ENCODE measurements around the gene DUSP7.
A peak's percentile ranks its signal among the peaks of the same experiment; 100 is the strongest.

DUSP7 gene

DNA sequence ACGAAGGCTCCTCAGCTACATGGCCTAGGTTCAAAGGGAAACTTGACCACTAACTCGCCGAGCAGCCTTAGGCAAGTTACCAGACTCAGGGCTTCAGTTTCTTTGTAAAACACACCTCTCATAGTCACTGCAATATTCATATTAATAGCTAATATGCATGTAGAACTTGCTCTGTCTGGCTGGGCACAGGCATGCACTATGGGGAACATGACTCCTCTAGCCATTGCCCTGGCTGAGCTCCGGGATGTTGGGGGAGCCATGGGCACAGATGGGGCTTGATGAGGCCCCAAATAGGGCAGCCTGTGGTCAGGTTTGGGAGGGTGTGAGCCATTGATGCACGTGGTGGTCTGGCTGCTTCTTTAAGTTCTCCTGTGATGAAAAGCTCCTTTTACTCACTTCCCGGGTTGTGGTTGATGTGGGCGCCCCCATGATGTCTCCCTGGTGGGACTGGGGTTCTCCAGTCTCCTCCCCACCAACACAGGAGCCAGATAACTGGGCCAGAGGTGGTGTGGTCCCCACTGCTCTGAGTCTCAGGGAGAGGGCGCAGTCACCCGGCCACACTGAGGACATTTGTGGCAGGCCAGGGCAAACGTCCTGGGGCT is 29.4 kb upstream of the DUSP7 start:
- H3K27ac ChIP-seq, result no peak overlapping the region
- TF ChIP-seq, protein P1, sequence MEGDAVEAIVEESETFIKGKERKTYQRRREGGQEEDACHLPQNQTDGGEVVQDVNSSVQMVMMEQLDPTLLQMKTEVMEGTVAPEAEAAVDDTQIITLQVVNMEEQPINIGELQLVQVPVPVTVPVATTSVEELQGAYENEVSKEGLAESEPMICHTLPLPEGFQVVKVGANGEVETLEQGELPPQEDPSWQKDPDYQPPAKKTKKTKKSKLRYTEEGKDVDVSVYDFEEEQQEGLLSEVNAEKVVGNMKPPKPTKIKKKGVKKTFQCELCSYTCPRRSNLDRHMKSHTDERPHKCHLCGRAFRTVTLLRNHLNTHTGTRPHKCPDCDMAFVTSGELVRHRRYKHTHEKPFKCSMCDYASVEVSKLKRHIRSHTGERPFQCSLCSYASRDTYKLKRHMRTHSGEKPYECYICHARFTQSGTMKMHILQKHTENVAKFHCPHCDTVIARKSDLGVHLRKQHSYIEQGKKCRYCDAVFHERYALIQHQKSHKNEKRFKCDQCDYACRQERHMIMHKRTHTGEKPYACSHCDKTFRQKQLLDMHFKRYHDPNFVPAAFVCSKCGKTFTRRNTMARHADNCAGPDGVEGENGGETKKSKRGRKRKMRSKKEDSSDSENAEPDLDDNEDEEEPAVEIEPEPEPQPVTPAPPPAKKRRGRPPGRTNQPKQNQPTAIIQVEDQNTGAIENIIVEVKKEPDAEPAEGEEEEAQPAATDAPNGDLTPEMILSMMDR (IDR thresholded peaks at IDR 0.05), result no peak
- TF ChIP-seq ZFX (IDR thresholded peaks at IDR 0.05; ENCODE audit: borderline replicate concordance), result no peak

DNA sequence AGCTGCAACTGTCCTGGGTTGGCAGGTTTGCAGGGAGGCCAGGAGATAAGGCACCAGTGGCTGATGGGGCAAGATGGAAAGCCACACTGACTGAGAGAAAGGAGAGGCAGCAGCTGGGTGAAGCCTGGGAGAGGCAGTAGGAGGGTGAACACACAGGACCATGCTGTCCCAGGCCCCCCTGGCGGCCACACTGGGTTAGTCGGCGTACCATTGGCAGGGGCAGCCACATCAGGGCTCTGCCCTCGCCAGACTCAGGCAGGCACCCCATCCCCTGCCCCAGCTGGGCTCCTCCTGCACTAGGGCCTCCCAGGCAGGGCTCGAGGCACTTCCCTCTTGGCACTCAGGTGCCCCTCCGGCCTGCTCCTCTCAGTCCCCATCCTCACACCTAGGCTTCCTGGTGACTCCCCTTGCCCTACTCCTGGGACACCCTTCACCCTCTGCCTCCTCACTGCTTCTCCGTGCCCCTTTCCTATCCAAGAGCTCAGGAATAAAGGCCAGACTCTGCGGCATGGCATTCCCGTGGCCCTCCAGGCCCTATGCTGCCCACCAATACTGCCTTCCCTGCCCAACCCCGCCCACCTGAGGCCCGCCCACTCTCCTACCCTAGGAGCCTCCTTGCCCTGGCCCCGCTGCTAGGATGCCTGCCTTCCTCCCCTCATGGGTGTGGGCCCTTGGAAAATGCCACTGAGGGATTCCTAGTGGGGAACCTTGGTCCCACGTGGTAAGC is 28.7 kb upstream of the DUSP7 start:
- TF ChIP-seq ZFX (IDR thresholded peaks at IDR 0.05; ENCODE audit: borderline replicate concordance), result no peak
- TF ChIP-seq, protein P1 (IDR thresholded peaks at IDR 0.05), result 0 out of 2 replicates have a peak, but pooled peaks have one; percentile 5
- no peak overlapping the region for H3K27ac ChIP-seq

DNA sequence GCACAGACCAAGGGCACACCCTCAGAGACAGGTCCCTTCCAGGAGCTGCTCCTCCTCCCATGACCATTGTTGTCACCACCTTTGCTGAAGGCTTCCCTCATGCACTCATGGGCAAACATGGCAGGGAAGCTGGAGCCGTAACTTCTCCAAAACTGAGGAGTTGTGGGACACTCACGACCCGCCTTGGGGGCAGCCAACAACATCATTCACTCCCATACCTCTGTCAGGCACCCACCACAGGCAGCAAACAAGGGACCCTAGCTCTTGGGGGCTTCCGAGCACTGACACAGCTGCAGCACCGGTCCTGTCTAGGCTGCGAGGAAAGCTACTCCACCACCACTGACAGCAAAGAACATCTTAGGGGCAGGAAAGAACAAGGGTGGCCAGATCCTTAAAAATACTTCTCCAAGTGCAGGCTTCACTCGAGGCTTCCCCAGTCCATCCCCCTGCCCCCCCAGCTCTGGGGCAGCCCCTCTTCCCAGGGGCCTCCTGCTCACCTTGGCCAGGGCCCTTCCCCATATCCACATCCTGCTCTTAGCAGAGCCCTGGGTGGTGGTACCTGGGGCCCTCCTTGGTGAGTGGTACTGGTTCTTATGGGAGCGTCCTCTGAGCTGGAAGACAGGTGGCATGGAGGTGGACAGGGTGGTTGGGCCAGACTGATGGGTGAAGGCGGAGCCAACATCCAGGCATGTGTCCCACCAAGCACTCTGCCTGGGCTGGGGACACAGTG is 28.0 kb upstream of the DUSP7 start:
- TF ChIP-seq ZFX (IDR thresholded peaks at IDR 0.05; ENCODE audit: borderline replicate concordance), result no peak
- TF ChIP-seq, protein P1 (IDR thresholded peaks at IDR 0.05), result no peak
- H3K27ac ChIP-seq, result no peak overlapping the region

DNA sequence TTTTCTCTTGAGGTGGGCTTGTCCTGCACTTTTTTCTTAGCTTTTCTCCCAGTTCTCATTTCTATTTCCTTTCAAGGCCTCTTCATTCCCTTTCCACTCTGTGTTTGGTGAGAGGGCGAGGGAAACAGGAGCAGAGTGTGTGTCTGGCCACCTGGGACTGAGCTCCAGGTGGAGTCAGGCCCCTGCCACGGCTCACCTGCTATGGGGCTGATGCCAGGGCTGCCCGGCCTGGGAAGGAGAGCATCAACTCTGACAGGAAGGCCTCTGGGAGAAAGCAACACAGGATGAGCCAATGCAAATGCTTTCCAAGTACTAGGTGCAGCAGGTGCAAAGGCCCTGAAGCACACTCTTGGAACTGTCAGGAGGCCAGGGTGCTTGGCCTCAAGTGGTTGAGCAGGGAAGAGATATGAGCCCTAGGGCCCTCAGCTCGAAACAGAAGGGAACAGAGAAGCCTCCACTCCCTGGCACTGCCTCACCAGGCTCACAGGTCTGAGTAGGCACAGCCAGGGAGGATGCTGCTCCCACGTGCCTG is 27.3 kb upstream of the DUSP7 start:
- no peak overlapping the region for H3K27ac ChIP-seq
- TF ChIP-seq, protein P1 (IDR thresholded peaks at IDR 0.05), result no peak

DNA sequence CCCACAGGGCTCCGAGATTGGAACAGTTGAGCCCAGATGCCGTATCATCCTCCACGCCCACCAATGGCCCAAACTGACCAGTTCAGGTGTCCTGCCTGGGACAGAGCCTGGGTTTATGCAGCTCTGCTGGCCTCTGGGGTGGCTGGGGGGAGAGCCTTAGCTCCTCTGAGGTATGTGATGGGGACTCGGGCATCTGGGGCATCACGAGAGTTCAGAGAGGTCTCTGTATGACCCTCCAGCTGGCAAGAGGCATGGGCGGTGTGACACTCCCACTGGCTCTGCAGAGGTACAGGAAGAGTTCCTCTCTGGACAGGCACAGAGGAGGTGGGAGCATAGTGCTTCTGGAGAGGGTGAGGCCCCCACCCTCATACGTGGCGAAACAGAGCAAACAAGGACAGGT is 26.6 kb upstream of the DUSP7 start:
- no peak overlapping the region for H3K27ac ChIP-seq
- TF ChIP-seq, protein P1 (IDR thresholded peaks at IDR 0.05), result no peak
- no peak for TF ChIP-seq ZFX (IDR thresholded peaks at IDR 0.05; ENCODE audit: borderline replicate concordance)

DNA sequence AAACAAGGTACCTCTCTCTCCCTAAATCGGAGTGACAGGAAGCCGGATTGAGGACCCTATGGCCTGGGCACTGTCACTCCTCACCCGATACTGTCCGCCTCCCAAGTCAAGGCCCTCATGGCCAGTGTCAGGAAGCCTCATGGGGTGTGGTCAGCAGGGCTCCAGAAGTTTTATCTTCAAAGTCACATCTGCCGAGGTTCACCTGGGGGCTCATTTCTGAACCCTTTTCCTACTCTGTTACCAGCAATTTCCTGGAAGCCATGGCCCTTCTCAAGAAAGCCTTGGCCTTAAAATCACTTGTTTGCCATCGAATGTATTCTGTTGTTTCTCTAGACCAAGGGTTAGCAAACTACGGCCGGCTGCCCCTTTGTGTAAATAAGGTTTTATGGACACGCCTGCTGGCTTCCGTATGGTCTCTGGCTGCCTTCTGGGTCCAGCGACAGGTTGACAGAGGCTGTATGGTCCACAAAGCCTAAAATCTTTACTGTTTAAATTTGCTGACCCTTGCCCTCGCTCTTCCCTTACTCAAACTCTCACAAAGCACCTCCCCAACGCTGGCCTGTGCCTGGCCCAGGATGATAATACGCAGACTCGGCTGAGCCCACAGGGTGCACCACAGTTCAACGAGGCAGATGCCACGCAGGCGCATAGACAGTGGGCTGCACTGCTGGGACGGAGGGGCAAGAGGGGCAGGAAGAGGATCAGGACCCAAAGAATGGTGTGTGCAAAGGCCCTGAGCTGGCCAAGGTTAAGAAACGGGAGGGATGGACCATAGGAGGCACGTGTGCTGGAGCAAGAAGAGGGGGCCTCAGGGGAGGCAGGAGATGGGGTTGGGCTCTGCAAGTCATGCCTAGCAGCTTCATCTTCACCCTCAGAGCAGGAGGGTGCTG is 24.7 kb upstream of the DUSP7 start:
- no peak for TF ChIP-seq ZFX (IDR thresholded peaks at IDR 0.05; ENCODE audit: borderline replicate concordance)
- TF ChIP-seq, protein P1 (IDR thresholded peaks at IDR 0.05), result no peak
- no peak overlapping the region for H3K27ac ChIP-seq

Measured in 22Rv1 (cell line).